ENCODE measurements around the gene TH. TPM values are rescaled to one million over a fixed set of nuclear protein-coding genes. Genes with fewer than 3 reads are reported as not detected.

Gene TH
- total and polyA plus RNA-seq, 2 of the 8 experiments (the other 6 are each of a cell fraction or from before 2014, with no cell fraction given) = 0.09 TPM; not detected in 1

DNA sequence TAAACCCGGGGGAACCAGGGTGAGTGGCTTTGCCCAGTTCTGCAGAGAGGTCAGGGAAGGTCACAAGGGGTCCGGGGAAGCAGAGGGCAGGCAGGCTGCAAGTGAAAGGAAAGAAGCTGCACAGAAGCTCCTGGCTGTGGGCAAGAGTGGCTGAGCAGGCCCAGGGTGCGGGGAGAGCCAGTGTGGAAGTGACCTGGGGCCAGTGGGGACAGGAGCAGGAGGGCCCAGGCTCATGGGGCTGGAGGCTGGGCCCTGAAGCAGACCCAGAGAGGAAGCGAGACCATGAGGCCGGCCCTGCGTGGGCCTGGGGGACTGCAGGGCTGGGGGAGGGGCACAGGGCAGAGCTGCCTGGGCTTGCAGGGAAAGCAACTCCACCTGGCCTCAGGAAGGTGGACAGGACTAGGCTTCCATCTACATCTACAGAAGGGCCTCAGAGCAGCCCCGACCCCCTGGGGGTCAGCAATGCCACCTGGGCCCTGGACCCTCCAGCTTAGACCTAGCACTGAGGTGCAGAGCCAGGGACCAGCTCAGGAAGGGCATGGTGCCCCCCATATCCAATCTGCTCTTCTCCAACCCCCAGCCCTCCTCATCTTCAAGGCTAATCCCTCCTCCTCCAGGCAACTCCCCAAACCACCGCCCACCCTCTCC, 44.0 kb downstream of the TH start (continued):
- TF ChIP-seq, protein P1, sequence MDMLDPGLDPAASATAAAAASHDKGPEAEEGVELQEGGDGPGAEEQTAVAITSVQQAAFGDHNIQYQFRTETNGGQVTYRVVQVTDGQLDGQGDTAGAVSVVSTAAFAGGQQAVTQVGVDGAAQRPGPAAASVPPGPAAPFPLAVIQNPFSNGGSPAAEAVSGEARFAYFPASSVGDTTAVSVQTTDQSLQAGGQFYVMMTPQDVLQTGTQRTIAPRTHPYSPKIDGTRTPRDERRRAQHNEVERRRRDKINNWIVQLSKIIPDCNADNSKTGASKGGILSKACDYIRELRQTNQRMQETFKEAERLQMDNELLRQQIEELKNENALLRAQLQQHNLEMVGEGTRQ (IDR thresholded peaks at IDR 0.05; ENCODE audit: low read length) = no peak
- TF ChIP-seq CREB1 (IDR thresholded peaks at IDR 0.05) = no peak
